ENCODE measurements around the gene TMEM31.

Gene TMEM31

GRCh38 chrX:103710609-103711008 lies at the start of gene TMEM31:
TSS of gene TMEM31 (plus strand) at chrX:103710909. CDS start at chrX:103712259, 1,350 bp downstream.
- no peak for DNase-seq (ENCODE audit: low spot score)

- DNase-seq (ENCODE audit: low spot score) = no peak
These were observed 46.5 kb upstream of the TMEM31 start for GRCh38 chrX:103663981-103664762.

- DNase-seq (ENCODE audit: low spot score) = no peak
These were observed 44.3 kb upstream of the TMEM31 start for GRCh38 chrX:103666202-103667107.

- no peak for DNase-seq (ENCODE audit: low spot score)
These were observed 41.0 kb upstream of the TMEM31 start for GRCh38 chrX:103669745-103670144.

GRCh38 chrX:103674531-103675454 lies 35.9 kb upstream of the TMEM31 start:
- DNase-seq (ENCODE audit: low spot score) = no peak

GRCh38 chrX:103678199-103678993 lies 32.3 kb upstream of the TMEM31 start:
- no peak for DNase-seq (ENCODE audit: low spot score)

- DNase-seq (ENCODE audit: low spot score) = no peak
These were observed 29.3 kb upstream of the TMEM31 start for GRCh38 chrX:103681443-103681842.

- DNase-seq (ENCODE audit: low spot score) = no peak
These were observed 25.3 kb upstream of the TMEM31 start for GRCh38 chrX:103685396-103685795.

GRCh38 chrX:103686199-103687072 lies 24.3 kb upstream of the TMEM31 start, which contains the start of gene MORF4L2:
TSS of gene MORF4L2 (minus strand) at chrX:103686699. CDS start at chrX:103677027, 9,672 bp downstream.
- DNase-seq (ENCODE audit: low spot score) = peak; percentile 93

GRCh38 chrX:103687073-103687695 lies 23.5 kb upstream of the TMEM31 start:
- DNase-seq (ENCODE audit: low spot score) = peak; percentile 85

- DNase-seq (ENCODE audit: low spot score) = peak; percentile 53
These were observed 23.0 kb upstream of the TMEM31 start for GRCh38 chrX:103687696-103688201.

GRCh38 chrX:103688946-103689345 lies 21.8 kb upstream of the TMEM31 start:
- peak; percentile 33 for DNase-seq (ENCODE audit: low spot score)

GRCh38 chrX:103691059-103691458 lies 19.6 kb upstream of the TMEM31 start:
- no peak for DNase-seq (ENCODE audit: low spot score)

GRCh38 chrX:103697687-103698086 lies 13.0 kb upstream of the TMEM31 start:
- DNase-seq (ENCODE audit: low spot score) = no peak

- DNase-seq (ENCODE audit: low spot score) = no peak
These were observed 11.5 kb upstream of the TMEM31 start for GRCh38 chrX:103699243-103699642.

- no peak for DNase-seq (ENCODE audit: low spot score)
These were observed 5.8 kb upstream of the TMEM31 start for GRCh38 chrX:103704863-103705262.

GRCh38 chrX:103716962-103717361 lies 6.3 kb downstream of the TMEM31 start:
- no peak for DNase-seq (ENCODE audit: low spot score)

- DNase-seq (ENCODE audit: low spot score) = no peak
These were observed 7.4 kb downstream of the TMEM31 start for GRCh38 chrX:103718120-103718519.

GRCh38 chrX:103722505-103722904 lies 11.8 kb downstream of the TMEM31 start:
- DNase-seq (ENCODE audit: low spot score) = no peak

Data from CD4-positive, alpha-beta T cell treated with Interleukin-2 at 100 ng/mL for 4 hours (primary cell).